DMS53 treated with DMSO at 0.1 percent for 48 hours (cell line): ENCODE measurements around the gene ITSN2.
A peak's percentile ranks its signal among the peaks of the same experiment; 100 is the strongest.
"Not testable (repeated sequence)": the region's sequence is repeated elsewhere in the genome, so short reads cannot be mapped to it uniquely, and the experiment has no call there.

Experiments used
- DNase-seq: peaks from one replicate; lab custom pipeline; 2025; ENCODE audit not compliant: unreplicated experiment; lab: John Stamatoyannopoulos, UW

ITSN2 gene

DNA sequence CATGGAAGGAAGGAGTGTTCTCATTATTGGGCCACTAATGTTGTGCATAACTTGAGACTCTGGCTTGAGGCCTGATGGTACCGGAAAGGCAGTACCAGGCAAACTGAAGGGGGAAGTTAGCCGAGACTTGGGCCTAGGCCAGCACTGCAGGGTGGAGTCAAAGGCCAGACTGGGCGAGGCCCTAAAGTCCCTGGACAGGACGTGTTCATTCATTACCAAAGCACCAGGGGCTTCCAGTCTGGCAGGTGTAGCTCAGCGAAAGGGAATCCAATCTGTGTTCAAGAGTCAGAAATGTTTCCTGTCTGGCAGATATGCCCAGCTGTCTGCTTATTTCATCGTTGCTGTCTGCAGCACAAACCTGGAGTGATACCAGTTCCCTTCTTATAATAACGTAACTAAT, 4.7 kb upstream of the ITSN2 start:
- no peak for DNase-seq

DNA sequence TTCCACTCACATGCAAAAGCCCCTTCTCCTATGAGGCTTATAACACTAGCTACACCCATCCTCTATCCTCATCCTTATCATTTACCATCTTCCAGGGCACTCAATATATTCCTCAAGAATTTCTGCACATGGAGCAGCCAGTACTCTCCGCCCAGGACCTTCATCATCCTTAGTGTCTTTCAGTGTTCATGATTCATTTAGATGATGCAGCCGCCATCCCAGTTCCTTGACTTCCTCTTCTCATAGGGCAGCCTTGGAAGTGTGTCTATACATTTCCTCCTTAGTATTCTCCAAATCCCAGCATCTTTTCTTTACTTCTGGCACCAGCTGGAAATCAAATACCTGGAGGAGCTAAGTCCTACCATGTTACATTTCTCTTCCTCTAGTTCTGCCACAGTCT, 3.0 kb upstream of the ITSN2 start:
- no peak for DNase-seq

DNA sequence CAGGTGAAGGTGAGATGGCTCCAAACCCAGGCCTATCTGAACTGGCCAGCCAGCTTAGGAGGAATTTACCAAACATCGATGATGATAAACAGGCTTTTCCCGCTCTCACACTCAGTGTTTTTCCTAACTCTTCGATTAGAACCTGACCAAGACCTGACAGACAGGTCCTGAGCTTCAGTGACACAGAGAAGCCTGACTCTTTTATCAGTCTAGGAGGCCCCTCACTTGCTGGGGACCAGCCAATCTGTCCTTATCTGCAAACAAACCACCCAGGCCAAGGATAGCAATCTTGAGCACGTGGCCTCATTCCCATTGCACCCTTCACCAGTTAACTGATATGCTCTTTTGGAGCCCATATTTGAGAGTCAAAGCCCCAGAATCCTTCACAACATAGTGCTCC, 1.9 kb upstream of the ITSN2 start:
- DNase-seq: no peak

DNA sequence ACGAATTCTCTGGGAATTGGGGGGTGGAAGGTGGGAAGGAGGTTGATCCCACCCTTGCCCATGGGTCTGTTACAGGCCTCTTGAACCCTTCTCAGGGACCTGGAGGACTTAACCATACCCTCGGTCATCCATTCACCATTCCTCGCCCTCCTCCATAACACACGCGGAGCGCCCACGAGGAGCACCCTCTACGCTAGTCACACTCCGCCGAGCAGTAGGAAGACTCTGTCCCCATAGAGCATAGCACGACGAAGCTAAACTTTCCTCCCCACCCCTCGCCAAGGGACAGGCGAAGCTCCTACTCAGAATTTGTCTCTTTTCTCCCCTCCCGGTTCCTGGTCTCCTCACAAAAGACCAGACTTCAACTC, 611 bp upstream of the ITSN2 start:
- no peak for DNase-seq

DNA sequence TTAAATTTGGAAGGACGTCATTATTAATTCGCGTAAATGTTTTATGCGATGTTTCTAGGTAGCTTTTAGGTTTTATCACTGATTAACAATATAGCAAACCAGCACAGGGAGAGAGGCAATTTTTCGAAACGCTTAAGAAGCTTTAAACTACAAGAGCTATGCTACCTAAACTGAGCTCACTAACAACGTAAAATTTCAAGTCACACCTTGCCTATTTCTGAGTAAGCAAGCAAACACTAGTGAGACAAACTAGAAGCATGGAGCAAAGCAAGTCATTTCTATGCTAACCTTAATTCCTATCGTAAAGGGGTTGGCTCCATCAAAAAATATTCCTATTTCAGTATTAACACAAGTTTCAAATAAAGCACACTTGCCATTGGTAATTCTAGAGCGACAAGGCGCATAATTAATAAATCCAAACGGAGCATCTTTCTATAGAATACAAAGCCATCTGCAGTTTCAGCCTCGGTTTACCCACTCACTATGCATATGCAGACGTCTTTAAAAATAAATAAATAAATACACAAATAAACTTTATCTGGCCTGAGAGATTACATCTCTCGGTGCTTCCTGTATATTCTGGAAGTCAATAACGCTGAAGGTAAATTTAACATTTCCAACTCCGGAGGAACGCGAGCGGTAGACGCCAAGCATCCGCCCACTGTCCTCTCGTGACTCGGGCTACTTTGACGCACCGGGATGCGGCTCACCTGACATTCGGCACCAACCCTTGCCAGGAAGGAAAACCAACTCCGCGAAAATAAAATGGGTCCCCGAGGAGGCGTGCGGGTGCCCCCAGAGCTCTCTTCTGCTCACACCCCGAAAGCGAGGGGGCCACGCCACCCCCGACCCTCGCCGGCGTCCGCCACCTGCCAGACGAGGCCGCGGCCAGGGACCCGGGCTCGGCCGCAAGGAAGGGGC, 947 bp downstream of the ITSN2 start:
- peak; percentile 6 for DNase-seq

DNA sequence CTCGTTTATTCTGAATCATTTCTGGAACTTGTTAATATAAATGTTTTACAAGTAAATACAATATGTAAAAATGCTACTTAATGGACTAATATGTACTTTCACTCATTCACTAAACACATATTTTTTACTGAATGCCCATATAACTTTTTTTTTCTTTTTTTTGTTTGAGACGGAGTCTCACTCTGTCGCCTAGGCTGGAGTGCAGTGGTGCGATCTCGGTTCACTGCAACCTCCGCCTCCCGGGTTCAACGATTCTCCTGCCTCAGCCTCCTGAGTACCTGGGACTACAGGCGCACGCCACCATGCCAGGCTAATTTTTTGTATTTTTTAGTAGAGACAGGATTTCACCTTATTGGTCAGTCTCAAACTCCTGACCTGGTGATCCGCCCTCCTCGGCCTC, 2.6 kb downstream of the ITSN2 start:
- DNase-seq: not testable (repeated sequence)

DNA sequence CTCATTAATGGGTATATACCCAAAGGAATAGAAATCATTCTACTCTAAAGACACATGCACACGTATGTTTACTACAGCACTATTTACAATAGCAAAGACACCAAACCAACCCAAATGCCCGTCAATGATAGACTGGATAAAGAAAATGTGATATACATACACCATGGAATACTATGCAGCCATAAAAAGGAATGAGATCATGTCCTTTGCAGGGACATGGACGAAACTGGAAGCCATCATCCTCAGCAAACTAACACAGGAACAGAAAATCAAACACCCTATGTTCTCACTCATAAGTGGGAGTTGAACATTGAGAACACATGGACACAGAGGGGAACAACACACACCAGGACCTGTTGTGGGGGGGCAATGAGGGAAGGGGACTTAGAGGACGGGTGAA, 3.2 kb downstream of the ITSN2 start:
- DNase-seq: not testable (repeated sequence)

DNA sequence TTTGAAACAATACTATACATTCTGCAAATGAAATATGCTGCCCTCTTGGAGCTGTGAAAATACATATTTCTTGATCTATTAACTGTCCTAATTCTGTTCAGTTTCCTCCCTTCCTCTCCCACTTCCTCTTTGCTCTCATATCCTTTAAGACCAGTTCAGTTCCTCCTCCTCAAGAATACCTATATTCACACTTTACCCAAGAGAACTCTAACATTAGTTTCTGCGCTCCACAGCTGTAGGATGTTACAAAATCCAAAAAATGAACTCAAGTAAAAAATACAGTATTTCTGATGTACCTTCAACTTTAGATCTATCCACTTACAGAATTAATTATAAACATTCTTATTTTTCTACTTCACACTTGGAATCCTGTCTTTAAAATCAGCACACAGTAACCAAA, 5.4 kb downstream of the ITSN2 start:
- no peak for DNase-seq

DNA sequence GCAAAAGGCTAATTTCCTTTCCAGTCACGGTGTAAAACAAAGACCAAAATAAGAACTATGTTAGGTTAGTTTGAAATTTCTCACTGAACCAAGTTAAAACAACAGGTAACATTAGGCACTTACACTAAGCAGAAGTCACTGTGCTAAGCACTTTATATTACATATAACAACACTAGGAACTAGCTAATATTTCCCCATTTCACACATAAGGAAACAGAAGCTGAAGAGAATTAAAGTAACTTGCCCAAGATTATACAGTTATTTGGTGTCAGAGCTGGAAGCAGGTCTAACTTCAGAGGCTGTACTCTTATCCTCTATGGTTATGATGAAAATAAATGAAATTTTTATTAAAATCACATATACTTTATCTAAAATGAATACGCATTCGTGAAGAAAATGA, 5.9 kb downstream of the ITSN2 start:
- no peak for DNase-seq

DNA sequence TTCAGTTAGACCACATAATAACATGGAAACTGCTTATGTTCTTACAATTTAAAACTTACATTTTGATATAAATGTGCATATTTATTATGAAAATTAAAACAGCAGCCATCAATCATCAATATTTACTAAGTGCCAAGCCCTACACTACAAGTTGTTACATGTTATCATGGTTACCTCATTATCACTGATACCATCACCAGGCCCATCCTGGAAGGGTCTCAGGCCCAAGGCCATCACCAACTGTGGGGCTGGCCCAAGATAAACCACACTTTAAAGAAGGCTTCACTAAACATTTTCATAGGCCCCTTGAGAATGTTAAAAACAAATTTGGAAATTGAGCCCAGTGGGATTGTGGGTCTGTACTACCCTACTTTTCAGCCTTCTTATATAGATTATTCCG, 6.4 kb downstream of the ITSN2 start:
- no peak for DNase-seq

DNA sequence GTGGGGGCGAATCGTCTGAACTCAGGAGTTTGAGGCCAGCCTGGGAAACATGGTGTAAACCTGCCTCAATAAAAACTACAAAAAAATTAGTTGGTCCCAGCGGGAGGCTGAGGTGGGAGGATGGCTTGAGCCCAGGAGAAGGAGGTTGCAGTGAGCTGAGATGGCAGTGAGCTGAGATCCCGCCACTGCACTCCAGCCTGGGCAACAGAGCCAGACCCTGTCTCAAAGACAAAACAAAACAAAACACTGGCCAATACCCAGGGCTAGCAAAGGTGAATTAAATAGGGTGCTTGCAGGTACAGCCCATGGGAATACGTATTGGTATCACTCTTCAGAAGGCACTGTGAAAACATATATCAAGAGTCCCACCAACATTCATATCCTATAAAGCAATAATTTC, 7.0 kb downstream of the ITSN2 start:
- no peak for DNase-seq

DNA sequence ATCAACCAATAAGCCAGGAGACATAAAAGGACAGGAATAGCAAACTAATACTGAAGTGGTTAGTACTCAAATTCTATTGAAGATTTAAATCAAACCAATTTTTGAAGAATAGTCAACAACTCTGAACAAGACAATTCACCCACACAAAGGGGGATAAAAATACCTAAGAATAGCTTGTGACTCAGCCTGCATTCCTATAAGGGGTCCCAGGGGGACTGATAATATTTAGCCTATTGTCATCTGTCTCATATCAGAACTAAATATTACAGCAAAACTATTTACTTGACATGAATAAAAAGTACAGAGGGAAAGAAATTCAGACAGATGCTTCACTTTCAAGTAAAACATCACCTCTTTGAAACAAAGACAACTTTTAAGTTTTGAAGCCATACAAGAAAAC, 7.7 kb downstream of the ITSN2 start:
- no peak for DNase-seq

DNA sequence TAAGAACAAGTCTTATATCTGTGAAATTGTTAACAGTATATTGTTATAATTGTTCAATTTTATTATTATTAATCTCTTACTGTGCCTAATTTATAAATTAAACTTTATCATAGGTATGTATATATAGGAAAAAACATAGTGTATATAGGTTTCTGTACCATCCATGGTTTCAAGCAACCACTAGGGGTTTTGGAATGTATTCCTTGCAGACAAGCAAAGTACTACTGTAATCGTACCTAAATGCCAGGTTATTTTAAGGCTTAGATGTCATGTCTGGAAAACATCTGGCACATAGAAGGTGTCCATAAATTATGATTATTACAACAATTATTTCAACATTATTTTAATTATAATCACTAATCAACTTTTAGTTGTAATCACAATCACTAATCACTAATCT, 8.4 kb downstream of the ITSN2 start:
- DNase-seq: no peak

DNA sequence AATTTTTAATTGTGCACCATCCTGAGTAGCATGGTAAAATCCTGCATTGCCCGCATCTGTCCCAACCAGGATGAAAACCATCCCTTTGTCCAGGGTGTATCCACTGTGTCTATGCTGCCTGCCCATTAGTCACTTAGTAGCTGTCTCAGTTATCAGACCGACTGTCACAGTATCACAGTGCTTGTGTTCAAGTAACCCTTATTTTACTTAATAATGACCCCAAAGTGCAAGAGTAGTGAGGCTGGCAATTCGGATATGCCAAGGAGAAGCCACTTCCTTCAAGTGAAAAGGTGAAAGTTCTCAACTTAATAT, 8.8 kb downstream of the ITSN2 start:
- DNase-seq: no peak

DNA sequence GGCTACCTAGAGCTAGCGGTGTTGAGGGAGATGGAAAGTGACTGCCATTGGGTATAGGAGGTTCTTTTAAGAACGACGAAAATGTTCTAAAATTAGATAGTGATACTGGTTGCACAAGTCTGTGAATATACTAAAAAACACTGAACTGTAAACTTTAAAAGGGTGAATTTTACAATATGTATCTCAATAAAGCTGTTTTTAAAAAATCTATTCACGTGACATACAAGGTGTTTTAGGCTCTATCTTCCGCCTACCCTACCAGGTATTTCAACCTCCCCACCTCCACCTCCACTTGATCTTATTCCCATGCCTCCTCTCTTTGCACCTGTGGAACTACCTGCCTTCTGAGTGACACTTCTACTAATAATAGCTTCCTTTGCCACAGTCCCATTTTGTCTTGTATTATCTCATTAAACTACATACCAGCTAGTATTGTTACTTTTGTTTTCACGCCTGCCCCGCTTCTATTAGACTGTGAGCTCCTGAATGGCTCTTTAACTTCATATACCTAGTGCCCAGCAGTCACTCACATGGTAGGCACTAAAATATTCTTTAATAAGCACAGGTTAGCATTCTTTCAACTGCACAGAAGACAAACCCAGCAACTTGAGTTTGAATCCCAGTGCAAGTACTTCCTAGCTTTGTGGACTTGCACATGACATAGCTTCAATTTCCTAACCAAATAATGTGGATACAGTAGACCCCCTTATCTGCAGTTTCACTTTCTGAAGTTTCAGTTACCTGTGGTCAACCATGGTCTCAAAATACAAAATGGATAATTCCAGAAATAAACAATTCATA, 9.3 kb downstream of the ITSN2 start:
- DNase-seq: no peak

DNA sequence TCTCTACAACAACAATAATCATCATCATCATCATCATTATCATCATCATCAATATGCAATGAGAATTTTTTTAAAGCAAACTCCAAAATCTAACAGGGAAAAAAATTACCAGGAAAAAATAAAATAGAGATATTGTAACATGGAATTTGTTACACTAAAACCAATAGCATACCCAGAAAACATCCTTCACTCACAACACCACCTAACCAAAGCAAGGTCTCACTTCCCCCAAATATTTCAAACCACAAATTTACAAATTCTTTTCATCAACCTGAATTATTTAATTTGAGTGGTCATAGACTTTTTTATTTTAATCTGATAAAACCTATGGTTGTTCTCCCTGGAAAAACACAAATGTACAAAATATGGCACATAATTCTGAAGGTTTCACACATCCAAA, 11.2 kb downstream of the ITSN2 start:
- DNase-seq: no peak

DNA sequence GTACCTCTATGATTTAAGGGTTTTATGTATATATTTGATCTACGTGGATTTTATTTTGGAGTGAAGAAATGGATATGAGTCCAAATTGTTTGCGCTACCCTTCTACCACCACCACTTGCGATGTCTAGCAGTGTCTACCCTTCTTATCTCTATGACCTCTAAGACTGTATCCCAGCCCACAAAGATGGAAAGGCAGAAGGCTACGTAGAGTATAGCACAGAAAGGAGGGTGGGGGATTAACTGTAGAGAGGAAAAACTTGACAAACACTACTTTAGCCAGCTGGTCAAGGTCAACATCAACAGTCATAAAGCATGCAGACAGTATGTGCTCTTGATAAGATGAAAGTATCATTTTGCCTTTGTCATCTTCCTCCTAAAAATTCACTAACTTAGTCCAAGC, 14.4 kb downstream of the ITSN2 start:
- no peak for DNase-seq

DNA sequence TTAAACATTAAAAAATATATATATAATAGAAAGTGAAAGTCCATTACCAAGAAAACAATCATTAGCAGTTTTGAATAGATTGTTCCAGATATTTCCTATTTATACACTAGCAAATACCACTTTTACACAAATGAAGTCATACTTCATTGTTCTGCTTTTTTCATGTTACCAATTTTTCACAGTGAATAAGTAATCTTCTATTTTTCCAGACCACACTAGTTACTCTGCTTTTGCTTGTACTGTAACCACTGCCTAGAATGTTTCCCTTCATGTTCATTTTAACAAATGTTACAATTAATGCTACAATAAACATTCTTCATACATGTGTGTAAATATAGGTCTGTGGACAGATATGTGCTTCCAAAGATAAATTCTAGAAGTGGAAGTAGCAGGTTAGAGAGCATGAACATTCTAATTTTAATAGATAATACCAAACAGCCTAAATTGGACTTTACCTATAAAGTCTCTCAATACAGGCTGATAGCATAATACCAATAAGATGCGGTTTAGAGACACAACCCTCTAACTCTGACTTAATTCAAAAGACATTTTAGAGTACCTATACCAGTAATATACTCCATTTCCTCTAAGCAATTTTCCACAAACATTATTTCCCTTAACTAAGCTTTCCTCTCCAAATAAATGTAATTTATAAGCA, 17.0 kb downstream of the ITSN2 start:
- no peak for DNase-seq

DNA sequence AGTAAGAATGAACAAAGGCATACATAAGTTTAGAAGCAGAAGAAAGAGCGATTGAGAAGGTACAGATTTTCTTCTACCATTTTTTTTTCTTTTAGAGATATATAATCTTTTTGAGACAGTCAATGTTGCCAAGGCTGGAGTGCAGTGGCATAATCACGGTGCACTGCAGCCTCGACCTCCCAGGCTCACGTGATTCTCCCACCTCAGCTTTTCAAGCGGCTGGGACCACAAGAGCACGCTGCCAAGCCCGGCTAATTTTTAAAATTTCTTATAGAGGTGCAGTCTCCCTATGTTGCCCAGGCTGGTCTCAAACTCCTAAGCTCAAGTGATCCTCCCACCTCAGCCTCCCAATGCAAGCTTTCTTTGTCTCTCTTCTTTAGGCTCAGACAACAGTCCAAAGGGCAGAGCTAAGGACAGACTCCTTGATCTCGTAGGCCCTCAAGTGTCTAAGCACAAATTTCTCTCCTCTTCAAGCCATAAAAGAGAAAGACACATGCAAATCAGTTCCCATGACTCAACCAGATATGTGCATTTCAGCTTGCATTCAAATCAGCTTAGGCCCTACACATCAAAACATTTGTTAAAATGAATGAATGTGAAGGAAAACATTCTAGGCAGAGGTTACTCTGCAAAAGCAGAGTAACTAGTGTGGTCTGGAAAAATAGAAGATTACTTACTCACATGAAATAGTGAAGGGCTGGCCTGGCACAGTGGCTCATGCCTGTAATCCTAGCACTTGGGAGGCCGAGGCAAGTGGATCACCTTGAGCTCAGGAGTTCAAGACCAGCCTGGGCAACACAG, 18.0 kb downstream of the ITSN2 start:
- no peak for DNase-seq

DNA sequence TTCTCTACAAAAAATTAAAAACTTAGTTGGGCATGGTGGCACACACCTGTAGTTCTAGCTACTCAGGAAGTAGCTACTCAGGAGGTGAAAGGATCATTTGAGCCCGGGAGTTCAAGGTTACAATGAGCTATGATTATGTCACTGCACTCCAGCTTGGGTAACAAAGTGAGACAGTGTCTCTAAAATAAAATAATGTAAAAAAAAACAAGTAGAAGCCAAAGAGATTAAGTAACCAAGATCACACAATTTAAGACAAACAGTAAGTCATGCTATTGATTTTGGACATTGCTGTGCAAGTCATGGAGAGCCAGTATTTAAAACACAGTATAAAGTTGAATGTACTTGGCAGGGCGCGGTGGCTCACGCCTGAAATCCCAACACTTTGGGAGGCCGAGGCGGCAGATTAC, 20.5 kb downstream of the ITSN2 start:
- no peak for DNase-seq

DNA sequence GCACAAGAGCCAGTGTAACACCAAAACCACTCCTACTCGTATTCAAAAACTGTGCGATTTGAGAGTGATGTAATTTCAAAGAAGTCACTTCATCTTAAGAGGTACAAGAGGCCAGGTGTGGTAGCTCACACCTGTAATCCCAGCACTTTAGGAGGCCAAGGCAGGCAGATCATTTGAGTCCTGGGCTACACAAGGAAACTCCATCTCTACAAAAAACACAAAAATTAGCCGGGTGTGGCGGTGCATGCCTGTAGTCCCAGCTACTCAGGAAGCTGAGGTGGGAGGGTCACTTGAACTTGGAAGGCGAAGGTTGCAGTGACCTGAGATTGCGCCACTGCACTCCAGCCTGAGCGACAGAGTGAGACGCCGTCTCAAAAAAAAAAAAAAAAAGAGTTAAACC, 21.2 kb downstream of the ITSN2 start:
- DNase-seq: not testable (repeated sequence)
